ENCODE measurements around the gene ALDH16A1.
A peak's percentile ranks its signal among the peaks of the same experiment; 100 is the strongest.

Gene ALDH16A1

DNA sequence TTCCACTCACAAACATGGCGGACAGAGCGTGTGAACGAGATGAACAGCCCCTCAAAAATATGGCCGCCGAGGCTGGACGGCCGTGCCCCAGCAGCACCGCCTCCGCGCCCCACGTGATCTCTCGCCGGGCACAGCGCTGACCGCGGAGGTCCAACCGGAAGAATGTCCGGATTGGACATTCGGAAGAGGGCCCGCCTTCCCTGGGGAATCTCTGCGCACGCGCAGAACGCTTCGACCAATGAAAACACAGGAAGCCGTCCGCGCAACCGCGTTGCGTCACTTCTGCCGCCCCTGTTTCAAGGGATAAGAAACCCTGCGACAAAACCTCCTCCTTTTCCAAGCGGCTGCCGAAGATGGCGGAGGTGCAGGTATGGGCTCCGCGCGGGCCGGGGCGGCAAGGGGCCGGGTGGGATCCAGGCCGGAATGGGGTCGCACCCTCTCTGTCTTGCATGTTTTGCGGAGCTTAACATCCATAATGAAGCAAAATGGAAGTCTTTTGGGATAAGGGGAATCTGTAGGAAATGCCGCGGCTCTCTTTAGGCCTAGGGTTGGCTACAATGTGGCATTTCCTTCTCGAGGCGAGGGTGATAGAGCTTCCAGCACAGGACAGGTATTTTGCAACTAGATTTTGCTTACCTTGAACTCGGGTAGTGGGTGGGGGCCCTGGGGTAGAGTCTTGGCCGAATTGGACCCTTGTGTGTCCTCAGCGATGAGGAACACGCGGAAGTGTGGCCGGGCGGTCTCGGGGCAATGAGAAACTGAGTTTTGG is 34.4 kb downstream of the ALDH16A1 start, which contains the start of gene RPL13A:
Gene RPL13A, plus strand, starts transcription at position 332 of the 769 bp plus-strand sequence. Its CDS starts 22 bp downstream, at position 354.
- peak; percentile 99 for DNase-seq (ENCODE audit: low read depth in 1 of 2, low spot score in 1 of 2)
- Histone ChIP-seq H3K27me3 (ENCODE audit: insufficient read depth, poor library complexity, severe bottlenecking) (no peaks in the 10 kb centered on the region), H3K4me3 (replicated peaks; ENCODE audit: insufficient read depth, low read length) (peak within 1 kb of the TSS; percentile 67), H3K27ac (replicated peaks) (peak within 1 kb of the TSS; percentile 98)
- TF ChIP-seq, protein P1, sequence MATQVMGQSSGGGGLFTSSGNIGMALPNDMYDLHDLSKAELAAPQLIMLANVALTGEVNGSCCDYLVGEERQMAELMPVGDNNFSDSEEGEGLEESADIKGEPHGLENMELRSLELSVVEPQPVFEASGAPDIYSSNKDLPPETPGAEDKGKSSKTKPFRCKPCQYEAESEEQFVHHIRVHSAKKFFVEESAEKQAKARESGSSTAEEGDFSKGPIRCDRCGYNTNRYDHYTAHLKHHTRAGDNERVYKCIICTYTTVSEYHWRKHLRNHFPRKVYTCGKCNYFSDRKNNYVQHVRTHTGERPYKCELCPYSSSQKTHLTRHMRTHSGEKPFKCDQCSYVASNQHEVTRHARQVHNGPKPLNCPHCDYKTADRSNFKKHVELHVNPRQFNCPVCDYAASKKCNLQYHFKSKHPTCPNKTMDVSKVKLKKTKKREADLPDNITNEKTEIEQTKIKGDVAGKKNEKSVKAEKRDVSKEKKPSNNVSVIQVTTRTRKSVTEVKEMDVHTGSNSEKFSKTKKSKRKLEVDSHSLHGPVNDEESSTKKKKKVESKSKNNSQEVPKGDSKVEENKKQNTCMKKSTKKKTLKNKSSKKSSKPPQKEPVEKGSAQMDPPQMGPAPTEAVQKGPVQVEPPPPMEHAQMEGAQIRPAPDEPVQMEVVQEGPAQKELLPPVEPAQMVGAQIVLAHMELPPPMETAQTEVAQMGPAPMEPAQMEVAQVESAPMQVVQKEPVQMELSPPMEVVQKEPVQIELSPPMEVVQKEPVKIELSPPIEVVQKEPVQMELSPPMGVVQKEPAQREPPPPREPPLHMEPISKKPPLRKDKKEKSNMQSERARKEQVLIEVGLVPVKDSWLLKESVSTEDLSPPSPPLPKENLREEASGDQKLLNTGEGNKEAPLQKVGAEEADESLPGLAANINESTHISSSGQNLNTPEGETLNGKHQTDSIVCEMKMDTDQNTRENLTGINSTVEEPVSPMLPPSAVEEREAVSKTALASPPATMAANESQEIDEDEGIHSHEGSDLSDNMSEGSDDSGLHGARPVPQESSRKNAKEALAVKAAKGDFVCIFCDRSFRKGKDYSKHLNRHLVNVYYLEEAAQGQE (IDR thresholded peaks at IDR 0.05; ENCODE audit: insufficient replicate concordance, low read depth): peak; percentile 85
- TF ChIP-seq, protein P2, sequence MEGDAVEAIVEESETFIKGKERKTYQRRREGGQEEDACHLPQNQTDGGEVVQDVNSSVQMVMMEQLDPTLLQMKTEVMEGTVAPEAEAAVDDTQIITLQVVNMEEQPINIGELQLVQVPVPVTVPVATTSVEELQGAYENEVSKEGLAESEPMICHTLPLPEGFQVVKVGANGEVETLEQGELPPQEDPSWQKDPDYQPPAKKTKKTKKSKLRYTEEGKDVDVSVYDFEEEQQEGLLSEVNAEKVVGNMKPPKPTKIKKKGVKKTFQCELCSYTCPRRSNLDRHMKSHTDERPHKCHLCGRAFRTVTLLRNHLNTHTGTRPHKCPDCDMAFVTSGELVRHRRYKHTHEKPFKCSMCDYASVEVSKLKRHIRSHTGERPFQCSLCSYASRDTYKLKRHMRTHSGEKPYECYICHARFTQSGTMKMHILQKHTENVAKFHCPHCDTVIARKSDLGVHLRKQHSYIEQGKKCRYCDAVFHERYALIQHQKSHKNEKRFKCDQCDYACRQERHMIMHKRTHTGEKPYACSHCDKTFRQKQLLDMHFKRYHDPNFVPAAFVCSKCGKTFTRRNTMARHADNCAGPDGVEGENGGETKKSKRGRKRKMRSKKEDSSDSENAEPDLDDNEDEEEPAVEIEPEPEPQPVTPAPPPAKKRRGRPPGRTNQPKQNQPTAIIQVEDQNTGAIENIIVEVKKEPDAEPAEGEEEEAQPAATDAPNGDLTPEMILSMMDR (IDR thresholded peaks at IDR 0.05; ENCODE audit: insufficient read depth, low read length): no peak
- TF ChIP-seq GABPA (IDR thresholded peaks at IDR 0.05; ENCODE audit: low read depth): peak; percentile 67
- TF ChIP-seq POLR2AphosphoS5 (IDR thresholded peaks at IDR 0.05; ENCODE audit: low read depth): peak; percentile 100
- no peak for TF ChIP-seq SPI1 (IDR thresholded peaks at IDR 0.05; ENCODE audit: borderline replicate concordance, low read depth)

DNA sequence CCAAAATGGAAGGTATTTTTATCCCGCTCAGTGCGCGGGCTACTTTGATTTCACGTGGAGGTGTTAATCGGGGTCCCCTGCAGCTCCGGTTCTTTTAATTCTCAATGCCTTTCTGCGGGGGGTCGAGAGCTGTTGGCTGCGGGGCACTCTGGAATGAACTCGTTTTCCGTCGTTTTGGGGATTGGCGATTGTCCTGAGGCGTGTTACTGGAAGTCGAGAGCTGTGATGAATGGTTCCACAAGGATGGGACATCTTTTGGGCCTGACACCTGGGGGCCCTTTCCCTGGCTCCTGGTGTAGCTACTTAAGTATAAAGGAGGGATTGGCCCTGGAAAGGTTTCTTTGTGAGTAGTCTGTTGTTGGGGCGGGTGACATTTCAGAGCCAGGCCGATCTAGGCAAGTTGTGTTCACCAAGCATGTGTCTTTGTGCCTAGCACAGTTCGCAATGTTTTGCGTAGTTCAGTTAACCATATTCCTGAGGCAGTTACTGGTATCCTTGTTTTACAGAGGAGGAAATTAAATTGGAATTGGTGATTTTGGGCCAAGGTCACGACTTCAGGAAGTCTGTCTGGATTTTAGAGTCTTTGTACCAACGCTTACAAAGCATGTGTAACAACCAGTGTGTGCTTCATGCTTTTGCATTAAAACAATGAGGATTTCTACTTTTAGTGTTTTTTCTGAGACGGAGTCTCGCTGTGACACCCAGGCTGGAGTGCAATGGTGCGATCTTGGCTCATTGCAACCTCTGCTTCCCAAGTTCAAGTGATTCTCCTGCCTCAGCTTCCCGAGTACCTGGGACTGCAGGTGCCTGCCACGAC is 35.2 kb downstream of the ALDH16A1 start:
- H3K27ac ChIP-seq (replicated peaks): peak overlapping the region; percentile 98
- no peaks in the 10 kb centered on the region for H3K27me3 ChIP-seq (ENCODE audit: insufficient read depth, poor library complexity, severe bottlenecking)
- no peak for TF ChIP-seq GABPA (IDR thresholded peaks at IDR 0.05; ENCODE audit: low read depth)
- TF ChIP-seq POLR2AphosphoS5 (IDR thresholded peaks at IDR 0.05; ENCODE audit: low read depth): peak; percentile 42; the same call in 1 of the 2 replicates
- TF ChIP-seq, protein P1 (IDR thresholded peaks at IDR 0.05; ENCODE audit: insufficient replicate concordance, low read depth): peak; percentile 22
- no peak for TF ChIP-seq SPI1 (IDR thresholded peaks at IDR 0.05; ENCODE audit: borderline replicate concordance, low read depth)
- TF ChIP-seq, protein P2 (IDR thresholded peaks at IDR 0.05; ENCODE audit: insufficient read depth, low read length): no peak
- DNase-seq (ENCODE audit: low read depth in 1 of 2, low spot score in 1 of 2): peak in 1 of 2 experiments; percentile 71
- H3K4me3 ChIP-seq (replicated peaks; ENCODE audit: insufficient read depth, low read length): peak overlapping the region; percentile 67

DNA sequence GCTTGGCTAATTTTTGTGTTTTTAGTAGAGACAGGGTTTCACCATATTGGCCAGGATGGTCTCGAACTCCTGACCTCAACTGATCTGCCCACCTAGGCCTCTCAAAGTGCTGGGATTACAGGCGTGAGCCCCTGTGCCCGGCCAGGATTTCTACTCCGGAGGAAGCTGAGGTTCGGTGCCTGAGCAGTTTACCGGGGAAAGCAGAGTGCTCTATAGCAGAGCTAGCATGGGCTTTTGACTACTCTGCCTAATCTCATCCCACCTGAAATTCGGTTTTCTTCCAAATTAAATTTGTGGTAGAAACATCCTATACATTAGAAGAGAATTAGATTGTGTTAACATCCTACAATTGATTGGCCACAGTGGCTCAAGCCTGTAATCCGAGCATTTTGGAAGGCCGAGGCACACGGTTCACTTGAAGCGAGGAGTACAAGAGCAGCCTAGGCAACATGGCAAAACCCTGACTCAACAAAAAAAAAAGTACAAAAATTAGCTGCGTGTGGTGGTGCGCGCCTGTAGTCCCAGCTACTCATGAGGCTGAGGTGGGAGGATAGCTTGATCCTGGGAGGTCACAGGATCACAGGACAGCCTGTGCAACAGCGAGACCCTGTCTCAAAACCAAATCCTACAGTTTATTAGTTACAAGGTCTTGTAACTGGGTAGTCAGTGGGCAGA is 36.0 kb downstream of the ALDH16A1 start:
- TF ChIP-seq, protein P2 (IDR thresholded peaks at IDR 0.05; ENCODE audit: insufficient read depth, low read length): no peak
- no peak for TF ChIP-seq SPI1 (IDR thresholded peaks at IDR 0.05; ENCODE audit: borderline replicate concordance, low read depth)
- peak overlapping the region; percentile 67 for H3K4me3 ChIP-seq (replicated peaks; ENCODE audit: insufficient read depth, low read length)

More for the DNA sequence above, 36.0 kb downstream of the ALDH16A1 start:
- H3K27me3 ChIP-seq (ENCODE audit: insufficient read depth, poor library complexity, severe bottlenecking): no peaks in the 10 kb centered on the region
- DNase-seq (ENCODE audit: low read depth in 1 of 2, low spot score in 1 of 2): no peak
- H3K27ac ChIP-seq (replicated peaks): peak overlapping the region; percentile 98

All from HL-60 (cell line).